H1 (cell line): ENCODE measurements around the gene IRGQ. TPM values are rescaled to one million over a fixed set of nuclear protein-coding genes. Genes with fewer than 3 reads are reported as not detected.

Experiments used
- CTCF ChIA-PET: fragments of 300-600 bp; sonication (Branson Sonifier 250); formaldehyde crosslinking; loops from one replicate; lab custom pipeline; 2021; ENCODE audit not compliant: partially characterized antibody; lab: Charles Lee
- POLR2A ChIA-PET: fragments of 300-600 bp; sonication (Branson Sonifier 250); formaldehyde crosslinking; loops from one replicate; lab custom pipeline; 2021; ENCODE audit warnings: inconsistent platforms; ENCODE audit not compliant: partially characterized antibody; lab: Charles Lee
- DNase-seq, 2 experiments: peaks; one replicate each; pipeline versions ENCODE4 v3.0.0 to v3.0.0-alpha.2; 2010 to 2022; ENCODE audit warnings: low spot score in 2 of 2, low read depth in 1 of 2, mixed read lengths in 1 of 2
- FAIRE-seq: peaks from 2 replicates; lab custom pipeline; 2011; peaks lifted over from hg19 to GRCh38; lab: Jason Lieb, UNC
- H2AFZ ChIP-seq: 2 replicates; pipeline ENCODE4 v1.8.1; 2012; ENCODE audit warnings: low read length, inconsistent platforms
- H2AK5ac ChIP-seq: 2 replicates; pipeline ENCODE4 v1.6.1; 2013; ENCODE audit warnings: low read depth, low read length
- H2BK120ac ChIP-seq: replicated peaks from 2 replicates; pipeline ENCODE3; 2013; ENCODE audit warnings: low read depth, low read length, inconsistent platforms
- H2BK12ac ChIP-seq: 2 replicates; pipeline ENCODE4 v1.6.1; 2013; ENCODE audit warnings: low read depth, low read length
- H2BK15ac ChIP-seq: 2 replicates; pipeline ENCODE4 v1.6.1; 2013; ENCODE audit warnings: low read length
- H2BK20ac ChIP-seq: 2 replicates; pipeline ENCODE4 v1.6.1; 2013; ENCODE audit warnings: low read length
- H2BK5ac ChIP-seq: 2 replicates; pipeline ENCODE4 v1.6.1; 2013; ENCODE audit warnings: low read depth, low read length
- H3K14ac ChIP-seq: 2 replicates; pipeline ENCODE4 v1.6.1; 2013; ENCODE audit warnings: inconsistent platforms; ENCODE audit not compliant: insufficient read length
- H3K18ac ChIP-seq: 2 replicates; pipeline ENCODE4 v1.6.1; 2013; ENCODE audit warnings: low read length; ENCODE audit errors: extremely low read depth
- H3K23ac ChIP-seq: 2 replicates; pipeline ENCODE4 v1.6.1; 2013; ENCODE audit warnings: inconsistent platforms; ENCODE audit not compliant: insufficient read length
- H3K23me2 ChIP-seq: 2 replicates; pipeline ENCODE4 v1.6.1; 2013; ENCODE audit warnings: low read depth, low read length
- H3K27ac ChIP-seq: 2 replicates; pipeline ENCODE4 v1.6.1; 2011; ENCODE audit warnings: low read depth, low read length, inconsistent platforms
- H3K27me3 ChIP-seq, 4 experiments: replicated peaks in 1 of 4; 1 replicate in 1 of 4; 2 replicates in 3 of 4; pipeline versions ENCODE4 v1.6.1 to v1.8.1; 2011 to 2013; ENCODE audit warnings: low read length in 3 of 4, mild to moderate bottlenecking in 3 of 4, inconsistent platforms in 2 of 4, mixed read lengths in 2 of 4, moderate library complexity in 1 of 4; ENCODE audit not compliant: control insufficient read depth in 3 of 4, insufficient read depth in 3 of 4; ENCODE audit errors: extremely low read depth in 1 of 4
- H3K36me3 ChIP-seq, 4 experiments: 2 replicates each; pipeline versions ENCODE4 v1.6.1 to v1.8.1; 2011 to 2013; ENCODE audit warnings: mild to moderate bottlenecking in 4 of 4, low read length in 3 of 4, moderate library complexity in 2 of 4, control low read depth in 1 of 4, inconsistent platforms in 1 of 4; ENCODE audit not compliant: insufficient read depth in 4 of 4, control insufficient read depth in 2 of 4
- H3K4ac ChIP-seq: replicated peaks from 2 replicates; pipeline ENCODE3; 2013; ENCODE audit warnings: low read length, low read depth, mixed read lengths, inconsistent platforms; ENCODE audit not compliant: insufficient read length
- H3K4me1 ChIP-seq, 4 experiments: replicated peaks in 1 of 4; 1 replicate in 1 of 4; 2 replicates in 3 of 4; pipeline versions ENCODE4 v1.6.1 to v1.8.1; 2011 to 2013; ENCODE audit warnings: low read length in 3 of 4, inconsistent platforms in 2 of 4, mixed read lengths in 1 of 4; ENCODE audit not compliant: insufficient read depth in 4 of 4, control insufficient read depth in 3 of 4
- H3K4me2 ChIP-seq, 2 experiments: 2 replicates each; pipeline versions ENCODE4 v1.6.1 to v1.8.1; 2011 to 2013; ENCODE audit warnings: low read depth in 2 of 2, low read length in 2 of 2, control low read depth in 1 of 2, inconsistent platforms in 1 of 2, mild to moderate bottlenecking in 1 of 2; ENCODE audit not compliant: insufficient read depth in 1 of 2
- H3K4me3 ChIP-seq, 4 experiments: fragments of 200-600, 300-600 bp in 1 of 4; sonication (generic), shearing (Covaris generic), sonication (Bioruptor Twin) in 1 of 4; 2 replicates each; pipeline versions ENCODE4 v1.5.1 to v1.8.1; 2011 to 2016; ENCODE audit warnings: low read length in 4 of 4, low read depth in 3 of 4, control low read depth in 2 of 4, inconsistent platforms in 2 of 4, mild to moderate bottlenecking in 2 of 4, mixed read lengths in 1 of 4, moderate library complexity in 1 of 4; ENCODE audit not compliant: insufficient read depth in 2 of 4; ENCODE audit errors: extremely low read depth in 1 of 4
- H3K56ac ChIP-seq: replicated peaks from 2 replicates; pipeline ENCODE3; 2013; ENCODE audit warnings: low read depth, mild to moderate bottlenecking, mixed read lengths, low read length, inconsistent platforms; ENCODE audit not compliant: insufficient read length
- H3K79me1 ChIP-seq: 2 replicates; pipeline ENCODE4 v1.6.1; 2013; ENCODE audit warnings: low read depth, low read length, control low read depth
- H3K79me2 ChIP-seq, 2 experiments: 2 replicates each; pipeline versions ENCODE4 v1.6.1 to v1.8.1; 2012 to 2013; ENCODE audit warnings: low read length in 2 of 2, mild to moderate bottlenecking in 2 of 2, inconsistent platforms in 1 of 2; ENCODE audit not compliant: insufficient read depth in 2 of 2, control insufficient read depth in 1 of 2
- H3K9ac ChIP-seq, 4 experiments: replicated peaks in 1 of 4; 1 replicate in 1 of 4; 2 replicates in 3 of 4; pipeline versions ENCODE4 v1.6.1 to v1.8.1; 2011 to 2013; ENCODE audit warnings: low read depth in 3 of 4, low read length in 3 of 4, control low read depth in 2 of 4, mild to moderate bottlenecking in 2 of 4, moderate library complexity in 2 of 4, inconsistent platforms in 1 of 4; ENCODE audit errors: extremely low read depth in 1 of 4
- H3K9me3 ChIP-seq, 2 experiments: 2 replicates each; pipeline versions ENCODE4 v1.6.1 to v1.8.1; 2012 to 2013; ENCODE audit warnings: mild to moderate bottlenecking in 2 of 2, moderate library complexity in 2 of 2, control low read depth in 1 of 2, inconsistent platforms in 1 of 2, low read depth in 1 of 2, low read length in 1 of 2, mixed read lengths in 1 of 2; ENCODE audit not compliant: insufficient read depth in 2 of 2
- H4K20me1 ChIP-seq, 2 experiments: replicated peaks in 1 of 2; 2 replicates each; pipeline versions ENCODE3 to v1.8.1; 2011 to 2013; ENCODE audit warnings: inconsistent platforms in 2 of 2, low read length in 2 of 2, mild to moderate bottlenecking in 1 of 2; ENCODE audit not compliant: insufficient read depth in 2 of 2, control insufficient read depth in 1 of 2
- H4K5ac ChIP-seq: 2 replicates; pipeline ENCODE4 v1.6.1; 2013; ENCODE audit warnings: low read length, low read depth, mixed read lengths, inconsistent platforms; ENCODE audit not compliant: insufficient read length
- H4K8ac ChIP-seq: 2 replicates; pipeline ENCODE4 v1.8.0; 2013; ENCODE audit warnings: mild to moderate bottlenecking, moderate library complexity, low read length, inconsistent platforms; ENCODE audit not compliant: insufficient read depth; ENCODE audit errors: extremely low read depth
- H4K91ac ChIP-seq: replicated peaks from 2 replicates; pipeline ENCODE3; 2013; ENCODE audit warnings: low read length, mixed read lengths, inconsistent platforms; ENCODE audit not compliant: insufficient read length
- CREB1 ChIP-seq: IDR thresholded peaks from 2 replicates; pipeline ENCODE4 v1.6.1; 2012; ENCODE audit warnings: inconsistent platforms
- GTF2F1 ChIP-seq: IDR thresholded peaks from 2 replicates; pipeline ENCODE4 v1.6.1; 2012; ENCODE audit warnings: low read depth, low read length, improper control_type of control experiment, borderline replicate concordance
- HDAC6 ChIP-seq: IDR thresholded peaks from one replicate; pipeline ENCODE4 v1.7.1; 2012; ENCODE audit warnings: low read depth, mild to moderate bottlenecking, inconsistent platforms, low read length, moderate library complexity
- JUN ChIP-seq: IDR thresholded peaks from 2 replicates; pipeline ENCODE4 v1.6.1; 2011; ENCODE audit warnings: low read depth, mild to moderate bottlenecking, improper control_type of control experiment, low read length
- KDM5A ChIP-seq: fragments of 200-600 bp; IDR thresholded peaks from 2 replicates; pipeline ENCODE4 v1.7.1; 2012; ENCODE audit warnings: mild to moderate bottlenecking, low read length, inconsistent platforms, mixed read lengths
- POLR2AphosphoS5 ChIP-seq: IDR thresholded peaks from 2 replicates; pipeline ENCODE4 v1.6.1; 2011; ENCODE audit warnings: low read depth, low read length
- SAP30 ChIP-seq: fragments of 300-600 bp; sonication (generic); IDR thresholded peaks from 2 replicates; pipeline ENCODE4 v1.7.1; 2012; ENCODE audit warnings: low read length, moderate library complexity, mild to moderate bottlenecking, inconsistent platforms; ENCODE audit not compliant: insufficient read depth, insufficient replicate concordance
- SIRT6 ChIP-seq: IDR thresholded peaks from one replicate; pipeline ENCODE4 v1.7.1; 2012; ENCODE audit warnings: low read length, inconsistent platforms
- SIX5 ChIP-seq: IDR thresholded peaks from 2 replicates; pipeline ENCODE4 v1.6.1; 2011; ENCODE audit warnings: mild to moderate bottlenecking, low read depth, low read length
- SP2 ChIP-seq: IDR thresholded peaks from 2 replicates; pipeline ENCODE4 v1.6.1; 2012; ENCODE audit warnings: mild to moderate bottlenecking, low read length, inconsistent platforms
- SP4 ChIP-seq: IDR thresholded peaks from 2 replicates; pipeline ENCODE4 v1.6.1; 2012; ENCODE audit warnings: low read length, inconsistent platforms
- TAF1 ChIP-seq: IDR thresholded peaks from 2 replicates; pipeline ENCODE4 v1.6.1; 2011; ENCODE audit warnings: mild to moderate bottlenecking, low read depth, low read length
- YY1 ChIP-seq: IDR thresholded peaks from 2 replicates; pipeline ENCODE4 v1.6.1; 2011; ENCODE audit warnings: low read depth, mild to moderate bottlenecking, low read length
- WGBS, 2 experiments: shearing (Covaris generic) in 1 of 2; methylation state at CpG; one replicate each; pipeline versions ENCODE4 v1.1.6 to v1.1.7; 2013 to 2015; ENCODE audit warnings: low lambda C conversion rate in 2 of 2, mixed read lengths in 2 of 2, inconsistent platforms in 1 of 2, low coverage in 1 of 2, missing lambda C conversion rate in 1 of 2; ENCODE audit not compliant: insufficient replicate concordance in 2 of 2, insufficient coverage in 1 of 2, insufficient read length in 1 of 2; ENCODE audit errors: extremely low coverage in 1 of 2, missing lambda C conversion rate in 1 of 2; 5-methylcytosine and 5-hydroxymethylcytosine counted together
- polyA plus RNA-seq, 7 experiments: library from polyadenylated mRNA; depleted of rRNA in 3 of 7; stranded (reverse) in 5 of 7; unstranded in 2 of 7; fragments of >200 nt in 5 of 7; fragments of 200-250 nt in 2 of 7; gene quantifications; 1 replicate in 5 of 7; 2 replicates in 1 of 7; 4 replicates in 1 of 7; pipeline versions ENCODE4 v1.2.1 to v1.2.3, GENCODE V29; 2011 to 2013; ENCODE audit warnings: missing spikeins in 2 of 7, mixed read lengths in 2 of 7
- total RNA-seq: library from RNA; stranded (reverse); fragmentation: NEBNext Ultra II Directional; extraction: Animal tissue kit (Norgen Biotek cat#: 25700); gene quantifications from 2 replicates; pipeline ENCODE4 v1.2.1, GENCODE V29; 2021

The IRGQ gene
- total and polyA plus RNA-seq, 2 of the 8 experiments (the other 6 are each of a cell fraction or from before 2014, with no cell fraction given): 16.0 to 42.9 TPM

DNA sequence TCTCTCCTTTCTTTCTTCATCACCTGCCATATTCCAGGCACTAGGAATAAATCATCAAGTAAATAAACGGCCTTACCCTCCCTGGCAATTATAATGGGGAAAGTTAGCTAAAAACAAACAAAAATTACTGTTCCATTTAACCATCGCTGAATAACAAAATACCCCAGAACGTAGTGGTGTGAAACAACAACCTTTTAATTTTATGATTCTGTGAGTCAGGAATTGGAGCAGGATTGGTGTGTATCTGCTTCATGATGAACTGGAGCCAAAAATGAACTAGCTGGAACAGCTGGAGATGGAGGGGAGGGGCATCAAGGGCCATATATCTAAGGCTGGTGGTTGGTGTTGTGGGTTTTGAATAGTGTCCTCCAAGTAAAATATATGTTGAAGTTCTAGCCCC is 47.4 kb upstream of the IRGQ start:
- Histone ChIP-seq H3K9ac (no peak overlapping the region), H2BK15ac (no peak overlapping the region), H3K23ac (no peak overlapping the region), H4K20me1 (no peaks in the 10 kb centered on the region), H3K9me3 (no peaks in the 10 kb centered on the region; a peak in 1 of 4 replicates), H3K36me3 (peaks cover 0 to 4% (median 2%) of the 10 kb centered on the region in 4 experiments; a peak in 2 of 8 replicates), H3K56ac (no peak overlapping the region), H3K18ac (no peak overlapping the region), H3K4me2 (no peak overlapping the region), H4K91ac (no peak overlapping the region), H4K8ac (no peak overlapping the region), H4K5ac (no peak overlapping the region), H2BK5ac (no peak overlapping the region), H2AK5ac (no peak overlapping the region), H3K27me3 (peaks cover 11 to 33% (median 25%) of the 10 kb centered on the region in 4 experiments), H2AFZ (no peak overlapping the region), H2BK20ac (no peak overlapping the region), H2BK12ac (no peak overlapping the region), H3K79me1 (peaks cover 2% of the 10 kb centered on the region; the same call in 1 of the 2 replicates), H3K4me3 (no peak overlapping the region), H3K4me1 (peaks cover 0 to 10% (median 4%) of the 10 kb centered on the region in 4 experiments; a peak in 3 of 7 replicates), H3K4ac (no peak overlapping the region), H3K23me2 (peaks cover 11% of the 10 kb centered on the region), H3K79me2 (no peaks in the 10 kb centered on the region), H2BK120ac (no peak overlapping the region), H3K14ac (no peak overlapping the region), H3K27ac (no peak overlapping the region)
- POLR2A ChIA-PET: interaction anchor here (1.2 to 1.4 kb wide), 2 partner anchors 13 to 19 kb away, joined by 3 read pairs; no protein-coding TSS in a partner anchor
- no peak for TF ChIP-seq SIX5
- no peak for TF ChIP-seq SP4
- no peak for TF ChIP-seq CREB1
- TF ChIP-seq JUN: no peak
- no peak for TF ChIP-seq SIRT6
- no peak for TF ChIP-seq POLR2AphosphoS5
- TF ChIP-seq YY1: no peak
- TF ChIP-seq TAF1: no peak
- TF ChIP-seq SP2: no peak
- TF ChIP-seq HDAC6: no peak
- TF ChIP-seq GTF2F1: no peak
- no peak for TF ChIP-seq SAP30
- no peak for TF ChIP-seq KDM5A
- WGBS, 2 experiments: 90% methylated on average over 3 of the region's 3 CpGs; no CpG with 5 or more reads in 1 of the 2 experiments
- CTCF ChIA-PET: interaction anchor here (0.8 to 1.4 kb wide), 3 partner anchors 17 to 49 kb away, joined by 3 to 5 read pairs (median 5); no protein-coding TSS in a partner anchor
- DNase-seq: no peak
- no peak for FAIRE-seq
